GM20000 (cell line): ENCODE measurements around the gene CADM2.
"Not testable (repeated sequence)": the region's sequence is repeated elsewhere in the genome, so short reads cannot be mapped to it uniquely, and the experiment has no call there.

Source experiments
- DNase-seq: peaks from one replicate; pipeline ENCODE4 v3.0.0; 2012; ENCODE audit warnings: low spot score
- TF ChIP-seq, protein P1 (sequence below): IDR thresholded peaks from 2 replicates; pipeline ENCODE4 v1.5.1; 2012; ENCODE audit warnings: mild to moderate bottlenecking, control low read depth; ENCODE audit errors: extremely low read depth, missing control alignments

The CADM2 gene

DNA sequence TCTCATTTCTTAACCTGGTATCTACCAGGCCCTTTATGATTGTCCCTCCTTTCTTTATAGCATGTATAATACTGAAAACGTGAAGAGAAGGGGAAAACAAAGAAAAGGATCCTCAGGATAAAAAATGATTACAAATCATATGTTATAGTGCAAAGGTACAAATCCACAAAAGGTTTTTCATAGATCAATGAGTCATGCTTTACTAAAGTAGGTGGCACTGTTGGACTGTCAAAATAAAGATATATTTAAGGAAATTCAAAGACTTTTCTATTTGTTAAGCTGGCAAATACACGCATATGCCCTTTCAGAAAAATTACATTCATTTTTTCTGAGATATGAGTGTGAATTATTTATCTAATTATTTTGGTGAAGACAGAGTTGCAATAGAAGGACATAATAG, 151.6 kb downstream of the CADM2 start:
- TF ChIP-seq, protein P1, sequence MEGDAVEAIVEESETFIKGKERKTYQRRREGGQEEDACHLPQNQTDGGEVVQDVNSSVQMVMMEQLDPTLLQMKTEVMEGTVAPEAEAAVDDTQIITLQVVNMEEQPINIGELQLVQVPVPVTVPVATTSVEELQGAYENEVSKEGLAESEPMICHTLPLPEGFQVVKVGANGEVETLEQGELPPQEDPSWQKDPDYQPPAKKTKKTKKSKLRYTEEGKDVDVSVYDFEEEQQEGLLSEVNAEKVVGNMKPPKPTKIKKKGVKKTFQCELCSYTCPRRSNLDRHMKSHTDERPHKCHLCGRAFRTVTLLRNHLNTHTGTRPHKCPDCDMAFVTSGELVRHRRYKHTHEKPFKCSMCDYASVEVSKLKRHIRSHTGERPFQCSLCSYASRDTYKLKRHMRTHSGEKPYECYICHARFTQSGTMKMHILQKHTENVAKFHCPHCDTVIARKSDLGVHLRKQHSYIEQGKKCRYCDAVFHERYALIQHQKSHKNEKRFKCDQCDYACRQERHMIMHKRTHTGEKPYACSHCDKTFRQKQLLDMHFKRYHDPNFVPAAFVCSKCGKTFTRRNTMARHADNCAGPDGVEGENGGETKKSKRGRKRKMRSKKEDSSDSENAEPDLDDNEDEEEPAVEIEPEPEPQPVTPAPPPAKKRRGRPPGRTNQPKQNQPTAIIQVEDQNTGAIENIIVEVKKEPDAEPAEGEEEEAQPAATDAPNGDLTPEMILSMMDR: no peak
- DNase-seq: no peak

DNA sequence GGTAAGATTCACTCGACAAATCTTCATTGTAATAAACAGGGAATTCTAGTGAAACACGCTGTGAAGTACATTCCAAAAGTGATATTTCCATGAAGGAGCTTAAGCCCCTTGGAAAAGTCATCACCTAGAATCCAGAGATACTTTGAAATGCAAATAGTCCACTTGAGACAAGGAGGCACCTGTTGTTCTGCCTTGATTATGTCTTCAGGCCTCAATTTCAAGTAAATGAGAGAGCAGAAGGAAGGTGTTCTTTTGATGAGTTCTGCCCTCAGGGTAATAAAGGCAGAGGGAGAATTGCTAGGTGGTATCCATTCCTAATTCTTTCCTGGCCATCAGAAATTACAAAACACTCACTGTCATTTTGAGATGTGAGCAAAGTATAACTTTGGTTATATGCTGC, 162.1 kb downstream of the CADM2 start:
- no peak for DNase-seq
- TF ChIP-seq, protein P1: no peak

DNA sequence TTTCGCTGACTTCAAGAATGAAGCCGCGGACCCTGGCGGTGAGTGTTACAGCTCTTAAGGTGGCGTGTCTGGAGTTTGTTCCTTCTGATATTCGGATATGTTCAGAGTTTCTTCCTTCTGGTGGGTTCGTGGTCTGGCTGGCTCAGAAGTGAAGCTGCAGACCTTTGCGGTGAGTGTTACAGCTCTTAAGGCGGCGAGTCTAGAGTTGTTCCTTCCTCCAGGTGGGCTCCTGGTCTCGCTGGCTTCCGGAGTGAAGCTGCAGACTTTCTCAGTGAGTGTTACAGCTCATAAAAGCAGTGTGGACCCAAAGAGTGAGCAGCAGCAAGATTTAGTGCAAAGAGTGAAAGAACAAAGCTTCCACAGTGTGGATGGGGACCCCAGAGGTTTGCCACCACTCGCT, 174.1 kb downstream of the CADM2 start:
- not testable (repeated sequence) for DNase-seq

DNA sequence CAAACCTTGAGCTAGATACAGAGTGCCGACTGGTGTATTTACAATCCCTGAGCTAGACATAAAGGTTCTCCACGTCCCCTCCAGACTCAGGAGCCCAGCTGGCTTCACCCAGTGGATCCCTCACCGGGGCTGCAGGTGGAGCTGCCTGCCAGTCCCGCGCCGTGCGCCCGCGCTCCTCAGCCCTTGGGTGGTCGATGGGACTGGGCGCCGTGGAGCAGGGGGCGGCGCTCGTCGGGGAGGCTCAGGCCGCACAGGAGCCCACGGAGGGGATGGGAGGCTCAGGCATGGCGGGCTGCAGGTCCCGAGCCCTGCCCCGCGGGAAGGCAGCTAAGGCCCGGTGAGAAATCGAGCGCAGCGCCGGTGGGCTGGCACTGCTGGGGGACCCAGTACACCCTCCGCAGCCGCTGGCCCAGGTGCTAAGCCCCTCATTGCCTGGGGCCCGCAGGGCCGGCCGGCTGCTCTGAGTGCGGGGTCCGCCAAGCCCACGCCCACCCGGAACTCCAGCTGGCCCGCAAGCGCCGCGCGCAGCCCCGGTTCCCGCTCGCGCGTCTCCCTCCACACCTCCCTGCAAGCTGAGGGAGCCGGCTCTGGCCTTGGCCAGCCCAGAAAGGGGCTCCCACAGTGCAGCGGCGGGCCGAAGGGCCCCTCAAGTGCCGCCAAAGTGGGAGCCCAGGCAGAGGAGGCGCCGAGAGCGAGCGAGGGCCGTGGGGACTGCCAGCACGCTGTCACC, 175.1 kb downstream of the CADM2 start:
- not testable (repeated sequence) for DNase-seq

DNA sequence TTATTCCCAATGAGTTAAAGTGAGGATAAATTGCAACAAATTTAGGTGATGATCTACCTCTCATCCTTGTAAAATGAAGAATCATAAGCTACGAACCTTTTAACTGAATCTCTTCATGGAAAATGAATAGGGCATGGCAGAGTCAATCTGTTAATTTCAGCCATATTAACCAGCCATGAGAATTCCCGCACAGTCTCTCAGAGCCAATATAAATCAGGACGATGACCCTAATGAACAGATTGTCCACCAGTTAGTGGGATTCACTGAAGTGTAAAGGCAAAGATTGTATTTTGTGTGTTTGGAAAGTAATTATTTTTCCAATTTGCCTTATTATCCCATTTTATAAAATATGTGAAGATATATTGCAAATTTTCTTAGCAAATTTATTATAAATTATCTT, 183.8 kb downstream of the CADM2 start:
- DNase-seq: no peak
- TF ChIP-seq, protein P1: no peak

DNA sequence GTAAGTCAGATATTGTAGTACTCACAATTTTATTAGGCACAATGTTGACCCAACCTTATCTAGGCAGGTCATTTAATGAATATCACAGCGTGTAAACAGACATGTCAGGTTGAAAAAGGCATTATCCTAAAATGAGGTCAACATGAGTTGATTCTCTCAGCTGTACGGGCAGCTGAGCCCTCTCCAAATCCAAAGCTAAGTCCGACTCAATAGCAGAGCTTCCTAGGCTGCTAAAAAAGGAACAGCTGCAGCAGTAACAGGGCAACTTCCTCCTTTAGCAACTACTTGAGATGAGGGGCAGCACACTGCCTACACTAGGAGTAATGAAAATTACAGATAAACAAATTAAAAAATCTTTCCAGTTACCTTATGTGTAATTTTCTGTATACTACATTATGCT, 189.2 kb downstream of the CADM2 start:
- TF ChIP-seq, protein P1: no peak
- DNase-seq: no peak

DNA sequence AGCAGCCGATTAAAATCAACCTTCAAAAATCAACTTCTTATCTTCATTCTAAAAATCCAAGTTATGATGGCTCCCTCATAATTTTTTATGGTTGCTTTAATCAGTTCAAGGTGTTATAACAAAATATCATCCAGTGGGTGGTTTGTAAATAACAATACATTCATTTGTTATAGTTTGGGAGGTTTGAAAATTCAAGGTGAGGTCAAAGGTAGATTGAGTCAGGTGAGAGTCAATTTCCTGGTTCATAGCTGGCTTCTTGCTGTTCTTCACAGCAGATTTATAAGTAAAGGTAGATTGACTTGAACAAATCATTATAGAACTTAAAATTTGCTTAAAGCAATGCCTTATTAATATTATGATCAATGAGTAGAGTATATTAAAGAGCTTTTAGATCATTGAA, 192.8 kb downstream of the CADM2 start:
- TF ChIP-seq, protein P1: no peak
- DNase-seq: no peak

DNA sequence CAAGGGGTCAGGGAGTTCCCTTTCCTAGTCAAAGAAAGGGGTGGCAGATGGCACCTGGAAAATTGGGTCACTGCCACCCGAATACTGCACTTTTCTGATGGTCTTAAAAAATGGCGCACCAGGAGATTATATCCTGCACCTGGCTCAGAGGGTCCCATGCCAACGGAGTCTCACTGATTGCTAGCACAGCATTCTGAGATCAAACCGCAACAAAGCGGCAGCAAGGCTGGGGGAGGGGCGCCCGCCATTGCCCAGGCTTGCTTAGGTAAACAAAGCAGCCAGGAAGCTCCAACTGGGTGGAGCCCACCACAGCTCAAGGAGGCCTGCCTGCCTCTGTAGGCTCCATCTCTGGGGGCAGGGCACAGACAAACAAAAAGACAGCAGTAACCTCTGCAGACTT, 194.5 kb downstream of the CADM2 start:
- not testable (repeated sequence) for DNase-seq

DNA sequence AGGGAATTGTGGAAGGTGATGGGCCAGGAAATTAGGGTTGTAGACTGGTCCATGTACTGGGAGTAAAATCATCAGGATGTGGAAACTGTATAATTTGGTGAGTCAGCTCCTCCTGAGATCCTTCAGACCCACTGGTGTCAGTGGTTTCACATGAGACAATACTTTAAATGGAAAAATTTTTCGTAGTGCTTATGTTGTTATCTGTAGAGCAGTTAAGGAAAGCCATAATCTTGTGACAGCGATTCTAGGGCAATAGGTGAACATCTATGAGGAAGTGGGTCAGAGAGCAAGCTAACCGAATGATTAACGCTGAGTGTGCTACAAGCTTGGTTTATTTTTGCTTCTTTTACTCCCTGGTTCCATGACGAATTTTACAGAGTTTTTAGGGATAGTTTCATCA, 200.6 kb downstream of the CADM2 start:
- TF ChIP-seq, protein P1: no peak
- no peak for DNase-seq
